GM19467 (cell line): ENCODE results near the gene ANKRD13A.
"Not testable (repeated sequence)": the region's sequence is repeated elsewhere in the genome, so short reads cannot be mapped to it uniquely, and the experiment has no call there.

Source experiments
- ATAC-seq: cut with Tn5 transposase; IDR thresholded peaks from one replicate; pipeline ENCODE4 v1.9.1; 2021; ENCODE audit warnings: mild to moderate bottlenecking, moderate library complexity; ENCODE audit not compliant: unreplicated experiment

ANKRD13A gene

DNA sequence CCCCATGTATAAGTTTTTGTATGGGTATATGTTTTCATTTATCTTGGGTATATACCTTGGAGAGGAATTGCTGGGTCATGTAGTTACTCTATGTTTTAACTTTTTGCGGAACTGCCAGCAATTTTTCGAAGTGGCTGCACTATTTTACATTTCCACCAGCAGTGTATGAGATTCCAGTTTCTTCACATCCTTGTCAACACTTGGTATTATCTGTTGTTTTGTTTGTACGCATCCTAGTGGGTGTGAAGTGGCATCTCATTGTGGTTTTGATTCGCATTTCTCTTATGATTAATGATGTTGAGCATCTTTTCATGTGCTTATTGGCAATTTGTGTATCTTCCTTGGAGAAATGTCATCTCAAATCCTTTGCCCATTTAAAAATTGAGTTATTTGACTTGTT is 6.9 kb downstream of the ANKRD13A start:
- ATAC-seq: no peak

DNA sequence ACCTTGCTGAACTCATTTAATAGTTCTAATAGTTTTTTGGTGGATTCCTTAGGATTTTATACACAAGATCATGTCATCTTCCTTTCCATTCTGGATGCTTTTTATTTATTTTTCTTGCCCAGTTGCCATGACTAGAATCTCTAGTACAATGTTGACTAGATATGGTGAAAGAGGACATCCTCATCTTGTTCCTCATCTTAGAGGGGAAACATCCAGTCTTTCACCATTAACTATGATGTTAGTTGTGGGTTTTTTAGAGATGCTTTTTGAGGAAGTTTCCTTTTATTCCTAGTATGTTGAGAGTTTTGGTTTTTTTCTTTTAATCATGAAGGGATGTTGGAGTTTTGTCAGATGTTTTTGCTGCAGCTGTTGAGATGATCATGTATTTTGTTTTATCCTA is 8.7 kb downstream of the ANKRD13A start:
- ATAC-seq: no peak

DNA sequence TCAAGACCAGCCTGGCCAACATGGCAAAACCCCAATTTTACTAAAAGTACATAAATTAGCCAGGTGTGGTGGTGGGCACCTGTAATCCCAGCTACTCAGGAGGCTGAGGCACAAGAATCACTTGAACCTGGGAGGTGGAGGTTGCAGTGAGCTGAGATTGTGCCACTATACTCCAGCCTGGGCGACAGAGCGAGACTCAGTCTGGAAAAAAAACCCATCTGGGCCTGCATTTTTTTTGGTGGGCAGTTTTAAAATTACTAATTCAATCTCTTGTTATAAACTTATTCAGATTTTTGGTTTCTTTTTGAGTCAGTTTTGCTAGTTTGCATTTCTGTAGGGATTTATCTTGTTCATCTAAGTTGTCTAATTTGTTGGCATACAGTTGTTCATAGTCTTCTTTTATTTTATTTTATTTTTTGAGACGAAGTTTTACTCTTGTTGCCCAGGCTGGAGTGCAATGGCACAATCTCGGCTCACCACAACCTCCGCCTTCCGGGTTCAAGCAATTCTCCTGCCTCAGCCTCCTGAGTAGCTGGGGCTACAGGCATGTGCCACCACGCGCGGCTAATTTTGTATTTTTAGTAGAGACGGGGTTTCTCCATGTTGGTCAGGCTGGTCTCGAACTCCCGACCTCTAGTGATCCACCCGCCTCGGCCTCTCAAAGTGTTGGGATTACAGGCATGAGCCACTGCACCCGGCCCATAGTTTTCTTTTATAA is 9.6 kb downstream of the ANKRD13A start:
- ATAC-seq: not testable (repeated sequence)

DNA sequence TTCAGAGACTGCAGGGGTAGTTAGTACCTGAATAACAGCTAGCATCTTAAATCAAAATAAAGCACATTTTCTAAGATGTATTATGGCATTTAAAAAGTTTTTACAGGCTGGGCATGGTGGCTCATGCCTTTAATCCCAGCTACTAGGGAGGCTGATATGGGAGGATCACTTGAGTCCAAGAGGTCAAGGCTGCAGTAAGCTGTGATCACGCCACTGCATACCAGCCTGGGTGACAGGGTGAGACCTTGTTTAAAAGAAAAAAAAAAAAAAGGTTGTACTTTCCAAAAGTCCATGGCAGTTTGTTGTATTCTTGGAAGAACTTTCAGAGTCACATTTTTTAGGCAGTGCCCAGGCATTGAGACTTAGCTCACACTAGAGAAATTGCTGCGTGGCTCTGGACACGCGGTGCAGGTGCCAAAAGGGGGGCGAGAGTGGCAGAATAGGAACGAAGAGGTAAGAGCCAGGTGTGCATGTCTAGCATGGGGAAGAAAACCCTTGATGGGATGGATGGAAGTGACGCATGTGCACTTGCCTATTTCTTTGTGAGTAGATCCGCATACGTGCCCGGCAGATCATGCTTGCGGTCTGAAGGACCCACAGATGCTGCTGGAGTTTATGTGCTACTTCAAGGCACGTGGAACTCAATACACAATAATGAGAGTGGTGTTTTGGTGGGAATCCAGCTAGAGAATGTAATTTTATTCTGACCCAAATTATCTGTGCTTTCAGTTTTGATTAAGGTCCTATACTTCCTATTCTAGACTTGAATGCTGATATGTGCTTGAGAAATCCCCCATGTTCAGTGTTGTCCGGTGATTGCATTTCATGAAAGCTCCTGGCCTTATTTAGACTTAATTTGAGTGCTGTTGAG is 11.9 kb downstream of the ANKRD13A start:
- peak; percentile 35 for ATAC-seq

DNA sequence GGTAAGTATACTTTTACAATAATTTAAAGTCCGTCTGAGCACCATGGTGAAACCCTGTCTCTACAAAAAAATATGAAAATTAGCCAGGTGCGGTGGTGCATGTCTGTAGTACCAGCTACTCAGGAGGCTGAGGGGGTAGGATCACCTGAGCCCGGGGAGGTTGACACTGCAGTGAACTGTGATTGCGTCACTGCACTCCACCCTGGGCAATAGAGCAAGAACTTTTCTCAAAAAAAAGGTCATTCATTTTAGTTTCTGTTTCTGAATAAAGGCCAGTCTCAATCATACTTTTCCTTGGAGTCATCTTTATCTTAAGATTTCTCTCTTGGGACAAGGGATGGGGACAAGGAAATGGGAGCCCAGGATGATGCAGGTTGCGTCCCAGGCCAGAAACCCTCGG is 12.9 kb downstream of the ANKRD13A start:
- ATAC-seq: peak; percentile 53

DNA sequence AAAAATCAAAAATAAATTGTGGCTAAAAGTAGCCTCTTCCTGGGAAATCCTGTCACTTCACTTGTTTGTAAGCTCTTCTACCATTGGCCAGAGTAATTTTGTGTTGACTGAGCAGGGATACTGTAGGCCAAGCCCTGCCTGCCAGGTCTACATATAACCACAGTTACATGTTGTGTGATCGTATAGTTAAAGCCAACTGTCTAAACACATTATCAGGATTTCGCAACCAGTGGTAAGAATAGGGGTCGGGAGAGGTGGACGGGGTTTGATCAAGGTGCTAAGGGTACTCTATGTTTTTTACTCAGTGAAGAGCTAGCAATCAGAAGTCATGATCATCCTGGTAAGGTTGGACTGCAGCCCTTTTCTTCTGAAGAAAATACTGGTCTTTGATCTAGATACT is 13.4 kb downstream of the ANKRD13A start:
- no peak for ATAC-seq

DNA sequence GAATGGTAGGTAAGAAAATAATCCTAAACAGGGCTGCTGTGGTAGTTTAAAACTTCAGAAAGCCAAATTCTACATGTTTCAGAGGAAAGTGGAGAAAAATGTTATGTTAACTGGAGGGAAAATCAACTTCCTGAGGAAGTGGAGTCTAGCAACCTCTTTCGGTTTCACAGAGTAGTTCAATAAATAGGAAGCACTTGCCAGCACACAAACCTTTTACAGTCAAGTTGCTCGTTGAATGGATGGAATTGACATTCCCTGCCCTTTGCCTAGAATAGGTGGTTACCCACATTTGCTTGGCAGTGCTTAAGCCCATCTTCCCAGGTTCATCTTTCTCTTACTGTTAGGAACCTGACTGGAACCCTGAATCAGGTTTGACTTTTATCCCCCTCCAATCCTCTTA is 15.9 kb downstream of the ANKRD13A start:
- ATAC-seq: no peak

DNA sequence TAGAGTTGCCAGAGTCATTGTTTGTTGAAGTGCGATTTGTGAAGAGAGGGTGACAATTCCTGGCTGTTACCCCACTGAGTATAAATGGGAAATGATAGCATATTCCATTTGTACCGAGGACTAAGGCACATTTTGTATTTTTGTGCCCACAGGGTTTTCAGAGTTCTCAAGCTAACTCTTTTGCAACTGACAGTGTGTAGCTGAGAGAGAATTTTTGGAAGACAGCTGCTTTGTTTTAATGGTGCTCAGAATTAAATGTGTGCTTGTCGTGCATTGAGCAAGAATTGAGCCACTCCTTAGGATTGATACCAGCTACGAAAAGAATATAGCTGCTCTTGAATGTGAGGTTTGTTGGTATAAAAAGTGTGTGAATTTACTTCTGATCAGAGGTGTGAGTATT is 21.7 kb downstream of the ANKRD13A start:
- no peak for ATAC-seq

DNA sequence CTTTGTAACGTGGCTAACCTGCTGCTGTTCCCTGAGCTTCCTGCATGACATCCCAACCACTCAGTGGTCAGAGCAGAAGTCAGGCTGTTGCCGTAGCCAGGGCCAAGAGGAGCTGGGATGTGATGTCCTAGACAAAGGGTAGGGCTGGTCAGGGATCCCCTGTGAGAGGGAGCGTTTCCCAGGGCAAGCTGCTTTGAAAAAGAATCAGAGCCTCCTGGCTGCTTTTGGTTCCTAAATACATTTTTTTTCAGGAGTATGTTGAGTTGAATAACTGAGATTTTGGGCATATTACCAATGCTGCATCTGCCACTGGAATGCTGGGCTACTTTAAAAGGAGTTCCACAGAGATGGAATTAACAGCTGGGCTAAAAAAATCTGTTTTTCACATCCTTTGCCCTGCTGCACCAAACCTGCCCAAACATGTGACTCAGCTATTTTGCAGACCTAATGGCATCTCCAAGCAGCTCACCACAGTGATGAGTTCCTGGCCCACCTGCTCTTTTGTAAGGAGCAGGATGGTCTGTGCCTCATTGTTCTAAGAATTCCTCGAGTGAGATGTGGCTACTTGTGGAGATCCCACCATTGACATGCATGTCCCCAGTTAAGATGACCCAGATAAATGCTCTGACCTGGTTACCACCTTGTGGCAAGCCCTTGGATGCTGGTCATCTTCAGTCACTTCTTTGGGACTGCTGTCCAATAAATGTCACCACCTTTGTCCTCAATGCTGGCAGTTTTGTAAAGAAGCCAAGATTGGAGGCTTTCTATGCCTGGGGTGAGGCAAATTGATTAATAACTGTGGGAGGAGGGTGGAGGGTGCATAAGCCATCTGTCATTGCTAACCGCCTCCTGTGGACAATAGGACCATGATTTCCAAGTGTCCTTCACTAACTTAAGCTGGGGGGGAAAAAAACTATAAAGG is 24.1 kb downstream of the ANKRD13A start:
- ATAC-seq: no peak

DNA sequence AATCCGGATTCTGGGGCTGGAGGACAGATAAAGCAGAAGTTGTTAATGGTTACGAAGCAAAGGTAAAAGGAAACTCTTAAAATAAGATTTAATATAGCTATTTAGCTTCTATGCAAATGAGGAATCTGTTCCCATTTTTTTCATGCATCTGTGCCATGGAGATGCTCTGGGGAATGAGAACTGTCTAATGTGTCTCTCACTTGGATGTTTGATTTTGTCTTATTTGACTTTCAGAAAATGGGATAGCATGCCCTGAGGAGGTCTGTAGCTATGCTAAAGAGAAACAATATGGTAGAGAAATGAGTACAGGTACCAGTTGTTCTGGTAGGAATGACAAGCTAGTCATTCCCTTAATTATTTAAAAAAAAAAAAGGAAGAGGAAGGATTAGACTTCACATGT is 24.8 kb downstream of the ANKRD13A start:
- ATAC-seq: no peak

DNA sequence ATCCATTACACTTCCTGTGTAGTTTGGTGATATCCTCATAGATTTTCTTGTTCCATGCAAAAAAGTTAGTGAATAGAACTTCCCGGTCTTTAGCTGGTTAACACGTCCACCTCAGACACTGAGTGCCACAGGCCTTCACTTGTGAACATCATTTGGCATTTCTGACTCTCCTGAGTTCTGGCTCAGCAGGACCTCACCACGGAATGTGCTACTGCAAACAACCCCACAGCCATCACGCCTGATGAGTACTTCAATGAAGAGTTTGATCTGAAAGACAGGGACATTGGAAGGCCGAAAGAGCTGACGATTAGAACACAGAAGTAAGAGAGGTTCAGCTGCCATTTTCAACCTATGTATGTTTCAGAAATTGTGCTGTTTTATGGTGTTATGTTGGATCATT is 29.1 kb downstream of the ANKRD13A start:
- ATAC-seq: no peak

DNA sequence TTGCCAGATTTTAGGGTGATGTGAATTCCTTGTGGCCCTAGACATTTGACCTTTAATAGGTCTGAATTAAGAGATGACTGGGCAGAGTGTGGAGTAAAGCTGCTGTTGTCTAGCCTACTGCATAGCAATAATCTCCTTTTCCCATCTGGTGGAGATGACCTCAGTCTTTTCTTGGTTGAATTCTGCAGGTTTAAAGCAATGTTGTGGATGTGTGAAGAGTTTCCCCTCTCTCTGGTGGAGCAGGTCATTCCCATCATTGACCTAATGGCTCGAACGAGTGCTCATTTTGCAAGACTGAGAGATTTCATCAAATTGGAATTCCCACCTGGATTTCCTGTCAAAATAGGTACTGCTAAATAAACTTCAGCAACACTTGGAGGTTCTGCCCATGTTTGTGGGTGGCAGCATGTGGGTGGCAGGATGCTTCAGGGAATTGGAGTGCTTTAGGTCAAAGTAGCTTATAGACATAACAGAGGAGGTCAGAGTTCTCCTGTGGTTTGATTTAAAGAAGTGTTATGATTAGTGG is 30.1 kb downstream of the ANKRD13A start:
- ATAC-seq: no peak

DNA sequence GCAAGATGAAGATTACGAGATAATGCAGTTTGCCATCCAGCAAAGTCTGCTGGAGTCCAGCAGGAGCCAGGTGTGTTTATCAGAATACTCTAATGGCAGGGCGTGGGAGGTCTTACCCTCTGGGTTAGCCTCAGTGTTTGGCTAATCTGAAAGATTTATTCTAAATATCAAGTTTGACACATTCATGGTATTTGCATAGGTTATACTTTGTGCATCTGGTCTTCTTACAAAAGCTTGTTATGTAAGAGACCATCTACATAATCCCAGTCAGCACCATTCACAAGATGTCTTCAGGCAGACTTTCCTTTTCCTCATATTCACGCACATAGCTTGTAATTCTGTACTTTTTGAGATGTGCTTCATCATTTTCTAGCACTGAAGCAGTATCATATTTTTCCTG is 34.7 kb downstream of the ANKRD13A start:
- ATAC-seq: no peak

DNA sequence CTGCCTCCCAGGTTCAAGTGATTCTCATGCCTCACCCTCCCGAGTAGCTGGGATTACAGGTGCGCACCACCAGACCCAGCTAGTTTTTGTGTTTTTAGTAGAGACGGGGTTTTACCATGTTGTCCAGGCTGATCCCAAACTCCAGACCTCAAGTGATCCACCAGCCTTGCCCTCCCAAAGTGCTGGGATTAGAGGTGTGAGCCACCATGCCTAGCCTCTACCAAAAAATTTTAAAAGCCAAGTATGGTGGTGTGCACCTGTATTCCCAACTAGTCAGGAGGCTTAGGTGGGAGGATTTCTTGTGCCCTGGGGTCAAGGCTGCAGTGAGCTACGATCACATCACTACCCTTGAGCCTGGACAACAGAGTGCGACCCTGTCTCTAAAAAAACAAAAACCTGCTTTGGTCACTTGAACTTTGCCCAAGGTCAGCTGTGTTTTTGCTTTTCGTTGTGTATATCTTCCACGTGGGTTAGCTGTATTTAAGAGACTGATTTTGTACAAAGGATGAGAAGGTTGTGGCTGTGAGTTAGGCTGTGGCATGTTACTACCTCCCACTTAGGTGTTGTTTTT is 36.4 kb downstream of the ANKRD13A start:
- no peak for ATAC-seq

DNA sequence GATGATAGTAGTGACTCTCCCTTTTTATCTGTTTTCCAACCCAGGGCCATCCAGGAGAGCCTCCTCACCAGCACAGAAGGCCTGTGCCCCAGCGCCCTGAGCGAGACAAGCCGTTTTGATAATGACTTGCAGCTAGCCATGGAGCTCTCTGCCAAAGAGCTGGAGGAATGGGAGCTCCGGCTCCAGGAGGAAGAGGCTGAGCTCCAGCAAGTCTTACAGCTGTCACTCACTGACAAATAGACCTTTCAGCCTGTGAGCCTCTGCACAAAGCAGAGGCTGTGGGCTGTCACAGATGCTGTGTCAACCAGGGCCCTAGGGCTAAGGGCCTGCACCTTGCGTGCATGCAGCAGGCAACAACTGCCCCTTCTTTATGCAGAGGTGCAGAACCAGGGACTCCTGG is 38.1 kb downstream of the ANKRD13A start:
- ATAC-seq: no peak

DNA sequence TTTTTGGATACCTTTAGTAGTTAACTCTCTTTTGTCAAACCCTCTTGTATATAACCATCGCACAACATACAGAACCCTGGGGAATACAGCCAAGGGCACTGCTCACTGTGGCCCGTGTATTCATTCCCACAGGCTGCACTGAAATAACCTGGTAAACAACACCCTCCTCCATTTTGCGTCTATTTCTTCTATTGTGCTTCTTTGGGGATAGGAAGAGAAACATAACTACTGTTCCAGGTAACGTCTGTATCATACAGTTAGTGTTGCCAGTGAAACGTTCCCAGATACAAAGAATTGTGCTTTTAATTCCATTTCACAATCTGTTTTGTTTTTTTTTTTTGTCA is 39.5 kb downstream of the ANKRD13A start:
- ATAC-seq: no peak

DNA sequence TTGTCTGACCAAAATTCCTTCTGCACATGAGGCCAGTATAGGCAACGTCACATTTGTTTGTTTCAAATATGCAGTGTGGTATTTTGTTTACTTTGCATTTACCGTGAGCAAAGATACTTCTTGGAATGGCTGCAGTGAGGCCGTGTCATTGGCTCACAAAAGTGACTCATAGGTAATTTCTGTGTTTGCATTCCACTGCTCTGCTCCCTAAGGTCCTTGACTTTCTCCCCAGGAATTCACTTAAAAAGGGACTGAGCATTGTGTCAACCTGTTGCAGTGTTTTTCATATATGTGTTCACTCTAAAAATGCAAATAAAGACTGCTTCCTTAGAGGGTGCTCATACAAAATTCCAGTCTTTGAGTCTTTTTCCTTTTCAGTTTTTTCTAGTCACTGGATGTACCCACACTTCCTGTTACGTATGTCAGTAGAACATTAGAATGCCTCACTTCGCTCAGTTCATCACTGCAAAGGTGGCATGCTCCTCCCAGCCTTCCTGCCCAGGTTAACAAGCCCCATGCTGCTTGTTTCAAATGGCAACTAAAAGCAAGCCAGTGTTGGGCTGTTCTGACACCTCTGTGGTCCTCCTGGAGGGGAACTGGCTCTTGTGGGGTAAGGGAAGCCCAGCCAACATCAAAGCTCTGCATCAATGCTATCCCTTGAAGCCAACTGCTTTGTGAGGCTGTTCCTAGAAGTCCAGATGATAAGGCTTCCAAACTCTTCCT is 40.0 kb downstream of the ANKRD13A start:
- ATAC-seq: no peak

DNA sequence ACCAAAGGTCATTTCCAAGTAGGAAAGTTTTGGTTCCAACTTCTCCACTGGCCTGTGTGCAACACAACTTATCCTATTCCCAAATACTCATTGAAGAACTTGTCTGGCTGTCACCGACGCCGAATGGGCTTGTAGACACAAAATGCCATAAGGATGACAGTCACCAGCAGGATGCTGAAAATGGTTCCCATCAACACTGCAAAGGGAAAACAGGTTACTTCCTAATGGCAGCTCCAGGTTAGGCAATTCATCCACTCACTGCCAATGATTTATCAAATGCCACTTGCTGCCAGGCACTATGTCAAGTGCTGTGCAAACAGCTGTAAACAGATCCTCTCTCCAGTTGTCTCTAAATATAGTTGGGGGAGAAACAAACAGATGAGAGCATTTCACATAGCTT is 43.0 kb downstream of the ANKRD13A start:
- ATAC-seq: no peak

DNA sequence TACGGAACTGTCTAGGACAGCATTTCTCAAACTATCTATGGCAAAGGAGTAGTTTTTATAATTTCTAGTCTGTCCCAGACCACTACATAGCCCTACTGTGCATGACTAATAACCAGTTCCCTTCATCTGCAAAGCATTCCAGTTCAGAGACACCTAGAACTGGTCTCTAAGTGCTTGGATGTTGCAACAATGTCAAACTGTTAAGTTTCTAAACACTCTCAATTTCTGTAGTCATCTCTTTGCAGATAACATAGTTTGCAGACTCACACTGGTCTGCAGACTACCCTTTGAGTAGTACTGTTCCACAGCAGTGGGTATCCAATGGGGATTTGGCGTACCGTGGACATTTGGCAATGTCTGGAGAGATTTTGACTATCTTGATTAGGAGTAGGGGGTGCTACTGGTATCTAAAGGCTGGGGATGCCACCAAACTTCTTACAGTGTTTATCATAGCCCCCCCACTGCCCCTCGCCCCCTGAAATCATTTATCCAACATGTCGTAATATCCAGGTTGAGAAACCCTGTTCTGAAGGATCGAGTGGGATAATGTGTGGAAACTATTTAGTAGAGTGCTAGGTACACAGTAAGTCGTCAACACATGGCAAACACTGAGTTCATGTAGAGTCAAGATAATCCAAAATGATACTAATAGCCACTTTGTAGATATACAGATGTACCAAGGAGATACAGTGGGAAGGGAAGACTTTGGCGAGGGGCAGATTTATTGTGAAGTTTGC is 47.4 kb downstream of the ANKRD13A start:
- no peak for ATAC-seq
